ENCODE results near the gene NMRK1.
A peak's percentile ranks its signal among the peaks of the same experiment; 100 is the strongest.

Gene NMRK1

DNA sequence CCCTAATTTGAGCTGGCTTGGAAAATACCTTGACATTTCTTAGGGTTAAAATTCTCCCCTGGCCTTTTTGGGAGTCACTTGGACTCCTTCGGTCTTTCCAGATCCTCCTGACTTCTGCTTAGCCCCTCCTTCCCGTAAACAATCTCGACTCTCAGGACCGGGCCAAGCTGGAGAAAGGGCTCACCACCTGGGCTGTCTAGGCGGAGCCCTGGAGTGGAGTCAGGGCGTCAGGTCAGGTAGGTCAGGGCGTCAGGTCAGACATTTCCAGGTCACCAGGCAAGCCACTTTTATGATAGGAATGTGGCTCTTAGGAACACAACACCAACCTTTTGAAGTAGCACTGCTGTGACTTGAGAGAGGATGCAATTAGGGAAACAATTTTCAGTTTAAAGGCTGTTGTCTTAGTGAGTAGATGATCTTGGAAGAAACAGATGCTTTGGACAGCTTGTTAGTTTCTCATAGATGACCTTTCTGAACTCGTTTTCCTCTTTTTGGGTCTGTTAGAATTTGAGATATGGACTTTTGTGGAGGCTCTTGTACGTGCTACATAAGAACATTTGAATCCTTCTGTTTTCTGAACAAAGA is 13.1 kb upstream of the NMRK1 start:
- no peak for DNase-seq

GRCh38 chr9:75096796-75097195 is 8.8 kb upstream of the NMRK1 start:
- no peak for DNase-seq

DNA sequence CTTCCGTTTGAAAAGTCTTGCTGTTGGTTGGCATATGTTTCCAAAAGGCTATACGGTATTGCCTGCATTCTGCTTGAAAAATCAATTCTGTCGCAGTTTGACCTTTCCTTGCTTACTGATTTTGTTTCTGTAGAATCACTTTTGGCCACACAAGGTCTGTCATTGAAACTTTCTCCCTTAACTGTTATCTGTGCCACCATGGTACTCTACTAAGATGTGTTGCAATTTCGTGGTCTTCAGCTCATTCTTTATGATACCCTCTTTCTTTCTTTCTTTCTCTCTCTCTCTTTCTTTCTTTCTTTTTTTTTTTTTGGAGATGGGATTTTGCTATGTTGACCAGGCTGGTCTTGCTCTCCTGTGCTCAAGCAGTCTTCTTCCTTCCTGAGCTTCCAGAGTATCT is 4.8 kb upstream of the NMRK1 start:
- DNase-seq, result no peak

DNA sequence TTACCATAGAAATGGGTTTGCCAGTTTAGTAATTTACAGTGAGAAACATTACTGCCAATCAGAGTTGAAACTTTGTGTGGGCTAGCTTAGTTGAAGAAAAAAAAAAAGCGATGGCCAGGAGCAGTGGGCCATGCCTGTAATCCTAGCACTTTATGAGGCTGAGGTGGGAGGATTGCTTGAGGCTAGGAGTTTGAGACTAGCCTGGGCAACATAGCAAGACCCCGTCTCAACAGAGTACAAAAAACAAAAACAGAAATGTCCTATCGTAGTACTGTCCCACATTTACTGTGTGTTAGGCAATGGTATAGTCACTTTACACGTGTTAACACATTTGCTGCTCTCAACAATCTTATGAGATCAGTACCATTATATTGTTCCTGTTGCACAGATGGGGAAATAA is 2.6 kb upstream of the NMRK1 start:
- DNase-seq, result no peak

DNA sequence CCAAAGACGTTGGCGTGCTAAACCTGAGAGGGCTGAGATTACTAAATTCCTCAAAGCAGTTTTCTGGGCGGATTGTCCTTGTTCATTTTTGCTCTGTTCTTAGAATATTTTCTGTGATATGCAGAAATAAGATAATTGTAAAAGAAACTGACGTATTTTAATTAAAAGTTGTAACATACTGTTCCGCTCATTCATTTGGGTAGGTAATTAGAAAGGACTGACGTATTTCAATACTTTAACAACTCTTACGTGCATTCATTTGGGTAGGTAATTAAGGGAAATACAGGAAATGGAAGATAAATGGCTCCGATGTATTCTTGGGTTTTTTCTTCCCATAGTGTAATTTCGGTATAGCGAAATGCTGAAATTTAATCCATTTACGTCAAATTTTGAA is 1.4 kb upstream of the NMRK1 start:
- no peak for DNase-seq

GRCh38 chr9:75088646-75089372 is 854 bp upstream of the NMRK1 start:
- peak; percentile 41 for DNase-seq

DNA sequence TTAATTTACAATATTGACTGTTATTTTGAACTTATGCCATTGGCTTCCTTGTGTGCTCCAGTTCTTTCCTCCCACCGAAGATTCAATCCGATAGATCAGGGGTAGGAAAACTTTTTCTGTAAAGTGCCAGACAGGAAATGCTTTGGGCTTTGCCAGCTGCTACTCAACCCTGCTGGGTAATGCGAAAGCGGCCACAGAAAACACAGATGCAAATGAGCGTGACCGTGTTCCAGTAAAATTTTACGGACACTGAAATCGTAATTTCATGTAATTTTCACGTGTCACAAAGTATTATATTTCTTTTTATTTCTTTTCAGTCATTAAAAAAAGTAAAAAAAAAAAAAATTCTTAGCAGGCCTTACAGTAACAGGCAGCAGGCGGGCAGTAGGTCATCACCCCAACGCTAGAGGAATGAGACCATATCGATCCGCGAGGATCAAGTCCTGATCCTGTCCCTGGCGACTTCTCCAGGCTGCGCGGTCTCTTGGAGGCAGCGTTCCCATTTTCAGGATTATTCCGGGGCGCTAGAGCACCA is 599 bp downstream of the NMRK1 start:
- peak; percentile 42 for DNase-seq

GRCh38 chr9:75086541-75087288 is 1.2 kb downstream of the NMRK1 start:
- no peak for DNase-seq

DNA sequence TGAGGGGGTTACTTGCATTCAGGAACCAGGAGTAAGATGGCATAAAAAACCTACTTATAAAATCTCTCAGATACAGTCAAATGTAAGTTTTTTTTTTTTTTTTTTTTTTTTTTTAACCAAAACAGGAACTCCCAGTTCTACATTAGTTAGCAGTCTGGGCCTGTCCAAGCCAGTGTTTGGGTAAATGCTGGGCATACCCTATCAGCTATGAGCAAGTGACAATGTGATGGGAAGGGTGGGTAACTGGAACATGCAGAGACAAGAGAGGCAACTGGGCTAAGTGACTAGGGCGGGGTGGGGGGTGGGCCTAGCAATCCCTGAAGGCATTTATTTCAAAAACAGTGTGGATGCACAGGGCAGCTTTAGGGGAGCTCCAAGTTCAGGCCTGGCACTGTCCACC is 2.3 kb downstream of the NMRK1 start:
- no peak for DNase-seq

GRCh38 chr9:75084081-75084672 is 3.8 kb downstream of the NMRK1 start:
- DNase-seq, result no peak

GRCh38 chr9:75083188-75083970 is 4.6 kb downstream of the NMRK1 start:
- DNase-seq, result peak; percentile 36

GRCh38 chr9:75081632-75082031 is 6.3 kb downstream of the NMRK1 start:
- no peak for DNase-seq

GRCh38 chr9:75072895-75073294 is 15.1 kb downstream of the NMRK1 start:
- no peak for DNase-seq

DNA sequence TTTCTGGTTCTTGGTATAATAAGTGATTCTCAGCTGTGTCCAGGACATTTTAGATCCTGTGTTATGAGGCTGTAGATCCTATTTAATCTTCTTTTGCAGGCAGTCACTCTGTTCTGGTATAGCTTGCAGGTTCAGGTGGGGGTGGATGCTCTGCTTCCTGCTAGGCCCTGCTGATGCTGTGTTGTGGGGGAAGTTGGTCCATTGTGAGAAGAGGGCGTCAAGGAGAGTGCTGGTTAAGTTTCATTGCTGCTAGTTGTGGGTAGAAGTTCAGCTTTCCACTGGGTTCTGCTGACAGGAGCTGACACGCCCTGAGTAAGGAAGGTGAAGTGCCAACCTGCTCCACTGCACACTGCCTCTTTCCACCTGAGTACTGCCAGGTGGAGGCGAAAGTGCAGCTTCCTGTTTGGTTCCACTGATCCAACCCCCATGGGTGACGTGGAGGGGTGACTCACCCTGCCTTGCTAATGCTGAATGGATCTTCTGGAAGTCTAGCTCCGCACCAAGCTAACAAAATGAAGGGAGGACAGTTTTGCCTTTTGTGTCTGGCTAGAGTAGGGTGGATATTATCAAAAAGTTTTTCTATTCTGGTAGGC is 16.3 kb downstream of the NMRK1 start:
- DNase-seq, result peak; percentile 31

DNA sequence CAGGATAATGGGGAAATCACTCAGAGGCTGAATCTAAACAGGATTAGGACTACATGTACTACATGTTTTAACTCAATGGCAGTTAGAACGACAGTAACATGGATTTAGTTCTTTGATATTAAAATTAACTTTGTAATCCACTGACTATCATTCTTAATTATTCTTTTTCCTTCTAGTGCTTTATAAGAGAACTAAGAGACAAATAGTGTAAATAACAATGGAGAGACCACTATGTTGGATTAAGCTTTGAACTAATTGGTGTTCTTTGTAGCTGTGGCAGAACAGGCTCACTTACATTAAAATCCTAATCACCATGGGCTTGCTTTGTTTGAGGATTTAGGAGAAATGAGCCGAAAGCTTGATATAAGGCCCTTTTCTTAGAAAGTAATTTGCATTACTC is 18.8 kb downstream of the NMRK1 start:
- no peak for DNase-seq

- no peak for DNase-seq
Measured at GRCh38 chr9:75067894-75068293, 20.1 kb downstream of the NMRK1 start.

- DNase-seq, result no peak
Measured at GRCh38 chr9:75065510-75065909, 22.4 kb downstream of the NMRK1 start.

GRCh38 chr9:75064307-75065025 is 23.5 kb downstream of the NMRK1 start:
- DNase-seq, result no peak

GRCh38 chr9:75063556-75064305 is 24.2 kb downstream of the NMRK1 start:
- DNase-seq, result no peak

- no peak for DNase-seq
Measured at GRCh38 chr9:75061169-75061568, 26.8 kb downstream of the NMRK1 start.

Measured in CD4-positive, alpha-beta T cell treated with Interleukin-15 for 1 hour (primary cell).